GM19324 (cell line): ENCODE data around the gene TIAM1.

Source experiments
- ATAC-seq: cut with Tn5 transposase; IDR thresholded peaks from one replicate; pipeline ENCODE4 v1.9.1; 2021; ENCODE audit warnings: mild to moderate bottlenecking, moderate library complexity; ENCODE audit not compliant: unreplicated experiment, low FRiP score

TIAM1 gene

DNA sequence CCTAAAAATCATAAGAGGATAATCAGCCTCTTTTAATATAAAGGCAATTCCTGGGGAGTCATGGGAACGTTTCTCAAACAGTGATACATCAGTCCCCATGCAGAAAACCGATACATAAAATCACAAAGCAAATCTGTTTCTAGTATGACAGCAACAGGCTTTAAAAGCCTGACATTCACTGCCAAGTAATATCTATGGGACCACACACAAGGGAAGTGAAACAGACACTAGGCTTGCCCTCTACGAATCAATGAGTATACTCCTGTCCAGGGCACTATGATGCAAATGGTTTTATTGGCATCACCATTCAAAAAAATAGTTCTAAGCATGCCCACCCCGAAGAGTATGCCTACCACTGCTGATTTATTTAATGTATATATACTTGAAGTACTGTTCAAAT, 54.4 kb downstream of the TIAM1 start:
- no peak for ATAC-seq

DNA sequence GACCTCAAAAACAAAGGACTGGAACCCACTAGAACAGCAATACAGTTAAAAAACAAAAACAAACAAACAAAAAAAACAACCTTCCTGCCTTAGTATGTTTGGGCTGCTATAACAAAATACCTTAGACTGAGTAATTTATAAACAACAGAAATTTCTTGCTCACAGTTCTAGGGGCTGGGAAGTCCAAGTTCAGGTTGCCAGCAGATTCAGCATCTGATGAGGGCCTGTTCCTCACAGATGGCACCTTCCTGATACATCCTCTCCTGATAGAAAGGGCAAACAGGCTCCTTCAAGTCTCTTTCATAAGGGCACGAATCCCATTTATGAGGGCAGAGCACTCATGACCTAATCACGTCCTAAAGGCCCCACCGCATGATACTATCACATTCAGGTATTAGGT, 55.9 kb downstream of the TIAM1 start:
- no peak for ATAC-seq

DNA sequence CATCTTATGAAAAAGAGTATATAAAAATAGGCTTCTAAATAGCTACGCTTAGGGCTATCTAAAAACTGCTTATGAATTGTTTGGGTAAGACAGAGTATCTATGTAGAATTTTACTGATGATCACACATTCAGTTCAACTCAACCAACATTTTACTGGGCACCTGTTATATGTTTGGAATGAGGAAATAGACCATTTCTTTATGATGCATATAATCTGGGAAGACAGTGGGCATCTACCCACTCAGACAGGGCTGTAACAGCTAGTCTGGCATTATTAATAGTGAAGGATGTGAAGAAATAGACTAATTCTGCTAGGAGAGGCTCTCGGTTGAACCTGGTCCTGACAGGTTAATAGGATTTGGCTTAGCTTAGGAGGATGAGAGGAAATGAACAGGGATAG, 56.9 kb downstream of the TIAM1 start:
- ATAC-seq: no peak

DNA sequence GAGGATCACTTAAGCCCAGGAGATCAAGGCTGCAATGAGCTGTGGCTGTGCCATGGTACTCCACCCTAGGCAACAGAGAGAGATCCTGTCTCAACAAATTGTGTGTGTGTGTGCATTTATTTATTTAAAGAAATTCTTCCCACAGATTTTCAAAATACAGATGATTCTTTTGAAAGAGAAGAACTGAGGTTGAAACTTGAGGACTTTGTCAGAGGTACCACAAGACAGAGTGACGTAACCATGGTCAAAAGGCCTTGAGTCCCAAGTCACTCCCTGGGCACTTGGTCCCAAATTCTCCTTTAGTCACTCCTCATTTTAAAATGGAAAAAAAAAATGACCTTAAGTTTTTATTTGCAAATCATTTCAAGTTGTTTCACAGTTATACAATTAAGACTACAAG, 57.4 kb downstream of the TIAM1 start:
- no peak for ATAC-seq

DNA sequence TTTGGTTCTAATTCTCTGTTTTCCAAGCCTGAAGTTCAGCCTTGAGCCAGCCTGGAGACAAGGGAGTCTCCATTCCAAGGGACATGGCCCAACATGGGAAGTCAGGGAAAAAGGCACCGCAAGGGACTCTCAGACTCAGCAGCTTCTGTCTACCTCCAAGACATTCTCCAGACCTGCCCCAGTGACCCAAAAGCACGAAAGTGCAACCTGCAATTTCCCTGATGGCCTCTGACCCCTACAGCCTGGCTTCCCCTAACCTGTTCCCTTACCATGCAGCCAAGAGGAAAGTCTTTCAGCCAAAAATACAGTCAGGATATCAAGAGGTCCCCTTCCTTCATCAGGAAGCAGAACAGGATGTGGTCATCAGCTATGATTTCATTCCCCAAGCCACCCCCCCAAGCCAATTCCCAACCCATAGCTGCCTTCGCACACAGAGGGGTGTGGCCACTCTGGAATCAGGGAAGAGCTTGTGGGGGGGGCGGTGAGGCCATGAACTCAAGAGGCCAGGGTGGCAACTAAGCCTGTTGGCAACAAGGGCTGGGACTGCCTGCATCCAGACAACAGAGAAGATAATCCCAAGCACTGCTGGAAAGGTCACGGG, 59.2 kb downstream of the TIAM1 start:
- ATAC-seq: no peak

DNA sequence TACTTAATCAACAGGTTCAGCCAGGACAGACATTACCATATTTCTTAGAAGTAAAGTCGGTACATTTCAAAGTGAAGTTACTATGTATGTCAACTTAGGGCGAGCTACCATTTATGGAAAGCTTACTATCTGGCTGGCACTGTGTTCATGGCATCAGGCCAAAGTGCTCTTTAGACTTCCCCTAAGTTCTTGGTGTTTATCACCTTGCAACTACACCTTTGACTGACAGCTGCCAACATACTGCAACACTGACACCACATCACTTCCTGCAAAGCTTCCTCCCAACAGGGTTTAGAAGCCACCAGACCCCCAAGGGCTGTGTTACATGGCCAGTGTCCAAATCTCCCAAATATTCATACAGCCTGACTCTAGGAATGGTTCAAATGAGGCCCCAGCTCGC, 61.0 kb downstream of the TIAM1 start:
- ATAC-seq: no peak

DNA sequence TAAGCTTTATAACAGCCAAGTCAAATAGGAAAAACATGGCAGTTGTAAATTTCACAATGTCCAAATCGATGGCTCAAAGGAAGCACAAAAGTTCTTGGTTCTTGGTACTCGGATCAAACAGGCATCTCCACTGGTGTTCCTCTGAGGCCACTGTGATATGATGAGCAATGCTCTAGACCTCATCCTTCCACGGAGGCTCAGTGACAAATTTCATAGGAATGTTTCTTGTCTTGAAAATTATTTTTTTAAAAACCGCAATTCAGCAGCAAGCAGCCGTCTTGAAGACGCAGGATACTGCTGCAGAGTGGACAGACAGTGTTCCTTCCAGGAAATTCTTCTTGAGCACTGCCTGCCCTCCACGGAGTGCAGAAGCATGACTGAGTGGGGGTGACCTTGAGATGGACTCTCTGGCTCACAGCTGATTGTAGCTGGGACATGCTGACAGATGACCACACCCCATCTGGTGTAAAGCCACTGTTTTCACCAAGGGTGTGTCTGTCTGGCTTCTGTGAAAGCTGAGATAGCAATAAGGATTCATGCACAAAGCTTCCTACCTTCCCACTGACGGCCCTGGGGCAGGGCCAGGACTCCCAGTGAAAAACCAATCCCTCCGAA, 61.9 kb downstream of the TIAM1 start:
- ATAC-seq: no peak

DNA sequence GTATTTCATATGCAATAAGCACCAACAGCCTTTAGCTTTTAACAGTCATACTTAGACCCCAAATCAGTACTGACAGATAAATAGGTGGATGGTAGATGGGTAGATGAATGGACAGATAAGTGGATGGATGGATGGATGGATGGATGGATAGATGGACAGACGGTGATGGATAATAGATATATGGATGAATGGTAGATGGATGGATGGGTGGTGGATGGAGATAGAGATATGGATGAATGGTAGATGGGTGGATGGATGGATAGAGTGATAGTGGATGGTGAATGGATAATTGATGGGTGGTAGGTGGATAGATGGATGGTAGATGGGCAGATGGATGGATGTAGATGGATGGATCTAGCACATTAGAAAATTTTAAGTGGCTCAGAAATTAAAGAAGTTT, 62.5 kb downstream of the TIAM1 start:
- ATAC-seq: no peak

DNA sequence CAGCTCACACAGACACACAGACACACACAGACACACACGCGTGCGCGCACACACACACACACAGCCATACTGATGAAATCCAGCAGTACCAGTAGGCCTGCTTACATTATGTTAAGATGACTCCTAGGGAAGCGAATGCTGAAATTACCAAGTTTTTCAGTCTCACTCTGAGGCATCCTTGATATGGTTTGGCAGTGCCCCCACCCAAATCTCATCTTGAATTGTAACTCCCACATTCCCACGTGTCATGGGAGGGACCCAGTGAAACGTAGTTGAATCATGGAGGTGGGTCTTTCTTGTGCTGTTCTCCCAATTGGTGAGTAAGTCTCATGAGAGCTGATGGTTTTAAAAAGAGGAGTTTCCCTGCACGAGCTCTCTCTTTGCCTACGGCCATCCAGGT, 64.1 kb downstream of the TIAM1 start:
- ATAC-seq: no peak

DNA sequence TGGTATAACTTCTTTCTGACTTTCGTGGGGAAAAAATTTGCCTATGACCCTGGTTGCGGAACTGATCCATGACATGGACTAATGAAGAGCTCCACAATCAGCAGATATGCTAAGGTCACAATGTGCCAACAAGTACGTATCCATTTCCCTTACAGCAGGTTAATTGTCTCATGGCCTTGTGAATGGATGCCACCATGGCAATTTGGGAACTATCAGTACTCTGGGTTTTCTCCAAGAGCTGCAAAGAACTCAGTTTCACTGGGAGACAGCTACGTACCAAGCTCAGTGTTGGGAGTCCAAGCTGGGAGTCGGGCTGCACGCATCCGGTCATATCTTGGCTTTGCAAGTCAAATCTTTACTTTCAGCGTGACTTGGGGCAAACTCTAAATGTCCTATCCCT, 64.8 kb downstream of the TIAM1 start:
- ATAC-seq: no peak

DNA sequence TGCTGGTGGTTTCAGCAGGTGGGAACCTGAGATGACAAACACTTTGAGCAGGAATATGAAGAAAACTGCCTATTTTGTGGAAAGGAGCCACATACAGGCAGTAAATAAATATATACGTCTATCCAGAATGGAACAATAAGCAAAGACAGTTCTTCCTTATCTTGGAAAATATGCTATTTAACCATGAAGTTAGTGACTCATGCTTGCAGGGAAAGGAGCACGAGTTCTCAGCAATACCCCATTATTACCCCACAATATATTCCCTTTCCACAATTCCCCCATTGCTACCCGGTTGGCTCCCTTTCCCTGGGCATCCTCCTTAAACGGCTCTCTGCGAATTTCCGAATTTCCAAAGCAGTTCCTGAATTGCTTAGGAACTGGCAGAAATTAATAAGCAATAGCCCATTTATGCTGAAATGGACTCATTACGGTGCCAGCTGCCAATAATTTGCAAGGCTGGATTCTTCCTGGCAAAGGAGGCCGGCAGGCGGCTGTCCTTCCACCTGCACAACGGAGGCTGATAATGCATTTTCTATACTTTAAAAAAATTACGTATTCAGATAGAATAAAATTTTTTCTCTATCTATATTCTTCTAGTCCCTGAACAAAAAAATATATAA, 65.4 kb downstream of the TIAM1 start:
- ATAC-seq: no peak

DNA sequence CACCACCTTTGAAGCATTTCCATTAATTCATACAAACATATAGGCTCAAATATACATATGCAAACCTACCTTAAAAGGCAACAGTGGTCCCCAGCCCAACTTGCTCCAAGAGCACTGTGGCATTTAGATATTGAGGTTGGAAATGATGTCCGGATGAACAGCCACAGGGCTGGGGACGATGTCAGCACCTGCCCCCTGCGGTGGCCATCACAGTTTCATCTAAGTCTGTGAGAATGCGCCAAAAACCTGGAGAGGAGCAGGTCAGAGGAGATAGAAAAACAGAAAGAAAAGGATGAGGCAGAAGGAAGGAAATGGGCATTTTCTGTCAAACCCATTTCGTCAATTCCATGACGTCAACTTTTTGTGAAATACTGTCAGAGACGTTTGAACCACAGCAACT, 67.4 kb downstream of the TIAM1 start:
- ATAC-seq: no peak

DNA sequence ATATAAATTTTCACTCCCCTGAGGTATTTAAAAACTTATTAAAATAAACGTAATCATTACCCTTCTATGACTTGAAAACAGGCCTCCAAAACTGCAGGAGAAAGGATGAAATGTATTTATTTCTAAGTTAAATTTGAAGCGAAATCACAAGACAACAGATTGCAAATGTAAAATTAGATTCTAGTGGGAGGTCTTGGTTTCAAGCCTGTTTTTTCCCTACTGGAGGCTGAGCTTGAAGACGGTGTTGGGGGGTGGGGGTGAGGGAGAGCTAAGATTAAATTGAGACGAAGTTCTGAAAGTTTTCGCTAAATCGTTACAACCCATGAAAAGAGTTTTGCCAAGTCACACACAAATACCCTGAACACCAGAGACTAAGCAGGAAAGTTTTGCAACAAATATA, 68.2 kb downstream of the TIAM1 start:
- ATAC-seq: no peak

DNA sequence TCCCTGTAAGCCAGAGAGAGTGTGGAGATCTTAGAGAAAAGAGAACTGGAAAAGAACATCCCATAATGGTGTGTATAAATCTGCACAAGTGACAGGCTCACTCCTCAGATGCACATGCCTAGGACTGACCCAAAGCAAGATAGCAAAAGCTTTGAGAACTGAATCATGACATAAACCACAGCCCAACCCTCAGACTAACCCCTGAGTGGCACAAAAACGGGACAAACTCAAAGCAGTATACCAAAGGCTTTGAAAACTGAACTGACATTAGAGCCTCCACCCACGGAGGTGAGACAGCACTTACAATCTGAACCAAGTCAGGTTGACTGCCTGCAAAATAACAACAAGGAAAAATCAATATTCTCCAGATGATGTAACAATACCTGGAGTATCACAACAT, 70.8 kb downstream of the TIAM1 start:
- ATAC-seq: no peak

DNA sequence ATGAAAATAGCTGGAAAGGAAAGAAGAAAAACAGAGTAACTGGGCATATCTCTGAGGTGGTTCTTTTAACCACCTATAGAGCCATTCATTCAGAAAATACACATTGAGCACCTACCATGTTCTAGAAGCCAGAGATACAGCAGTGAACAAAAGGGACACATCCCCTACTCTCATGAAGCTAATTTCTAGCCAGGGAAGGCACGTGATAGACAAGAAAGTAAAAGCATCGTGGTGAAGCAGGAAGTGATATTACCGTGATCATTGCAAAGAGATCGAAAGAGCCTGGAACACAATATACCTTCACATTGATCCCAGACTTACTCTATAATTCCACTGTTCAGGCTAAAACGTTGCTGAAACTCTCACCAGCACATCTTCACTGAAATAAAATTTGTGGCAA, 76.0 kb downstream of the TIAM1 start:
- no peak for ATAC-seq

DNA sequence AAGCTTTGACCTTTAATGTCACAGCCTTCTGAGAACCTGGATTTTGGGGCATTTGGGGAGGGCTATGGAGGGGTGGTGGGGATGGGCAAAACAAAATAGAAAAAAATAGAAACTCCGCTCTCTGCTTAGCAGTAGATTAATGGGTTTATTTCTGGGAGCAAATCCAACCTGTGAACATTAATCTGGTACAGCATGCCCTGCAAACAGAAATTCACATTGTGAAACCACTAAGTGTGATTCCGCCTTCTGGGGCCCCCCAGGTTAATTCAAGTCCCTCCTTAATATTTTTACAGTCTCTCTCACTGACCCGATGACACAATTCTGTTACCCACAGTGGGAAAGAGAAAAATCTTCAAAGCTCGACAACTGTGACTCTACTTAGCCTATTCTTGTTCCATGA, 76.4 kb downstream of the TIAM1 start:
- ATAC-seq: no peak

DNA sequence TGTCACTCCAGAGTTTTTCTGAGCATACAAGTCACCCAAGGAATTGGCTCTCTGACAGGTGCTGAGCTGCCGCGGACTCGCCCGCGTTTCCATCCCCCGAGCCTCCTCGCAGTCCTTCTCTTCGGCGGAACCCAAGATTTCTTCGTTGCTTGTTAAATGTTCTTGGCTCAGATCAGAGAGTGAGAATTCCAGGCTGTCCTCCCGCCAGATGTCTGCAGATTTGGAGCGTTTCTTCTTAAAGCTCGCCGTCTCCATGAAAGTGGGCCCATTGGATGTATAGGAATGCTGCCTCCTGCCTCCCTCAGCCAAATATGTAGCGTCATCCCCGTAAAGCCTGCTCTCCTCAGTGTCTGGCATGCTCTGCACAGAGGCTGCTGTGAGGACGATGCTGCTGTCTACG, 77.8 kb downstream of the TIAM1 start:
- ATAC-seq: no peak

DNA sequence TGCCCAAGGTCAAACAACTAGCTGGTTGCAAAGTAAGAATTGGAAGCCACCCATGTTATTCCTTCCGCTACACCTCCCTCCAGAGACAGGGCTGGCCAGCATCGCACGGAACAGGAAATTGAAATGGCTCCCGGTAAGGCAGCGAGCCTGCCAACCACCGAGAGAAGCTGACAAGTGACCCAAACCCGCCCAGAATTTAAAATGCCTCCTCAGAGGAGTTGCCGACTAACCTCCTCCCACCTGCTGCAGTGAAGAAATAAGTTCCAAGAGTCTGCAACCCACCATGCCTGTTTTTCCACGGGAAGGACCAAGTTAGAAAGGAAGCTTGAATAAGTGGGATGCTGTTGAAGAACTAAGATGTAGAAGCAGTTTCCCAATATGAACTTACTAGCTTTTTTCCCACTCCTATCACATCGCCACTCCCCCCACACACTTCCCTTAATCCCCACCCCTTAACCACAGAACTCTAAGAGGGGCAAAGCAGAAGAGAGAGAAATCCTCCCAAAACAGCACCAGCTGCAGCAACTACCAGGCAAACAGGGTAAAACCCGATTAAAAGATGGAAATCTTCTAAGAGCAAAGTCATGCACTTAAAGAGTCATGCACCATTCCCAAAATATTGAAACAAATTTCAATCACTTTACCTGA, 78.6 kb downstream of the TIAM1 start:
- ATAC-seq: no peak

DNA sequence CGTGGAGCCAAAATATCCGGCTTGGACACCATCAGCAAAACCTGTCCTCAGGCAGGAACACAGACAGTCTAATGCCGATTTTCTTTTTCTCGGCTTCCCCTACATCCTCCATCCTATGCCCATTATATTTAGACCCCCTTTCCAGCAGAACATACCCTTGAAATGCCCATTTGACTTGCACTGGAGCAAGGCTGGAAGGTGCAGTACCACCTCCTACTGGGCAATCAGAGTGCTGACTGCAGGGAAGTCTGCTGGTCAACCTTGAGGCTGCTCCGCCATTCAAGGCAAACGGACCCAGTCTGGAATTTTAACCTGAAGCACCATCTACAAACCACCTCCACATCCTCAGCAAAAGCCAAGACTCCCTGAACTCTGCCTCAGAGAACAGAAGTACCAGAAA, 79.5 kb downstream of the TIAM1 start:
- no peak for ATAC-seq

DNA sequence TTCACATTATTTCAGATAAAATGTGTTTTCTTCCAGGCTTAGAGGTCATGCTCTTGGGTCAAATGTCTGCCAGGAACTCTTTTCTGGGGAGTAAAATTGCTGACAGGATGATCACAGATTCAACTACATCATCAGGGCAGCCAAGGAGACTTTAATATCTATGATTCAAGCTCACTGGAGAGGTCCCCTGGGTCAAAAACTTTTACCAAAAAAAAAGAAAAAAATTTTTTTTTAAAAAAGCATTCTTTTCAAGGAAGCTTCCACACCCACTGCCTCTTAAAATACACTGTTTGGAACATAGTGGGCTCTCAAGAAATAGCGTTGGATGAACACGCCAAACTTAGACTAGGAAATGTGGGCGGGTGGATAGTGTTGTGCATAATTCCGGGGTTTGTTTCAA, 81.3 kb downstream of the TIAM1 start:
- ATAC-seq: no peak

DNA sequence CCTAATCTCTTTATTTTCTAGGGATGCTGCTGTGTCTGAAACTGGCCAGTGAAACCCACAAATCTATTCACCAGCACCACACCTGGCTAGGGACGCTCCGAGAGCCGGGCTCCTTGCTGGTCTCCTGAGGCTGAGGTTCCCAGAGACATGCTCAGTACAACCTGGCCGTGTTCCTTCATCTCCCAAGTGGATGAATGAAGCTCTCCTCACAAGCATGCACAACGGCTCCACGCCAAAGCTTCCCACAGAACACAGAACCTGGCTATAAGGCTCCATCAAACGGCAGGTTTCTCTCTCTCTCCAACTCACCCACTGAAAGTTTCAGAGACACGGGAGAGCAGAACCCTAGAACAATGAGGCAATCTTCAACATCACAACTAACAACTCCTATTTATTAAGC, 82.3 kb downstream of the TIAM1 start:
- ATAC-seq: no peak

DNA sequence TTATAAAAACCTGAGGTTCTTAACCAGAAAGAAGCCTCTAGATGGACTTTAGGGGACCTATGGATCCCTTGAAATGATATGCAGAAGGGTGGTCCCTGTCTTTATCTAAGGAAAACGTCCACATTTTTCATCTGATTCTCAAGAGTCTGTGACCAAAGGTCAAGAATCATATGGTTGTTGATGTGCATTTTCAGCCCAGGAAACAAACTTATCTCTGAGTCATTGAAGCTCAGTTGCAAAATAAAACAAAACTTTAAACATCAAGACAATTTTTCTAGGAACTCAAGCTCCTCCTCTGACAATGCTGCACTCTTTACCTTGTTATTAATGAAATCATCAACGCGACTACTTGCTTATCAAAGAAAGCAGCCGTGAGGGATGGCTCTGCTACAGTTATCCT, 83.3 kb downstream of the TIAM1 start:
- ATAC-seq: no peak
